NCI-H1092 (cell line): ENCODE results near the gene KCNK1.

Source experiments
- DNase-seq: peaks from one replicate; lab custom pipeline; 2025; lab: John Stamatoyannopoulos, UW

The KCNK1 gene

DNA sequence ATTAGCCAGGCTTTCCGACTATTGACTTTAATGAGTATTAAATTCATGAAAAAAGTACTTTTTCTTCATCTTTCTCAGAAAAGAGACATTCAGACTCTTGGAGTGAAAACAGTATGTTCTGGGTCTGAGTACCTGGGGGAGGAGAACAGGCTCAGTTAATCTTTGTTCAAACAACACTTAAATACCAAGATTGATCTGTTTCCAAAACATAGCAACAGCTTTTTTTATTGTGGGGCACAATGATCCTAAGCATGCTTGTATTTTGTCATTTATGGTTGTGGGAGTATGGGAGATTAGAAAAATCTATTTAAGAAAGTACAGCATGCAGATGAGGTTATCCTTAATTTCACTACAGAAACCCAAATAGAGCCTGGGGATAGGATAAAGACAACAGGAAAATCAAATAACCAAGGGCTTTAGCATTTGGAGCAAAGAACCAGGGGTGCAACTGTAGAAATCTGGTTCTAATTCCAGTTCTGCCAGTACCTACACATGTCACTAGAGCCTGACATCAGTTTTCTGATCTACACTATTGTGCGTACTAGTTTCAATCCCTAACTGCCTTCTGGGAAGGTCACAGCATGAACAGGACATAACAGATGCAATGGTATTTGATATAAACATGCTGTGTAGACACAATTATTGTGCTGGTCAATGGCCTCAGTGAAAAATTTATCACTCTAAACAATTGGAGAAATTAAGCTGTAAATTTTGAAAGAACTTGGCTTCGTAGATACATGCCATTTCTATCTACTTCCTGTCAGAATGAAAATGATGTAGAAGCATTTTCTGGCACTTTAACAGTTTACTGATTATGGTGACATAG lies 91.2 kb downstream of the KCNK1 start:
- no peak for DNase-seq

DNA sequence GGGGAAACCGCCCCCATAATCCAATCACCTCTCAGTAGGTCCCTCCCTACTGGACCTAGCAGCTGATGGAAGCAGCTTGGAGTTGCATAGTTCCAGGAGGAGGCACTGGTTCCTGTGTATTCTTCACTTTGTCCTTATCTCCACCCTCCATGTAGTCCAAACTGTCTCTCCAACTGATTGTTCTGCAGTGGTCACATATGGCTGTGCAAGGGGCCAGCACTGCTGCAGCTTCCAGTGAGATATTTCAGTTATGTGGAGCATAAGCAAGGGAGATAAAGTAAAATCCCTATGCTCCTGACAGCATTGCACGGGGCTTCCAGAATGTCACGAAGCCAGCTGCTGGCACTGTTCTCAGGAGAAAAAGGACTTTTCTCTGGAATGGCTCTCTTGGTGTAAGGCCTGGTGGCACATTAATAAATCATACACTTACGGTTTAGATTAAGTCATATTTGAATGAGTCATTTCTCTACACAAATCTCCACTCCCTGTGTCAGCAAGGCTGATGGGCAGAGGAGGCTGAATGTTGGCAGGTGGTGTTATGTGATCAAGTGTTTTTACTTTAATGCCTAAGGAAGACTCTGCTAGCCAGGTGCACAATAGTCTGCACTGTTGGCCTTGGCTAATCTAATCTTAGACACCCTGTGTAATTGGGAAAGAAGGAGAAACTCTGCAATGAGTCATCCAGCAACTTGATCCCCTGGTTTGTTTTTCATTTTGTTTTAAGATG lies 93.4 kb downstream of the KCNK1 start:
- no peak for DNase-seq

DNA sequence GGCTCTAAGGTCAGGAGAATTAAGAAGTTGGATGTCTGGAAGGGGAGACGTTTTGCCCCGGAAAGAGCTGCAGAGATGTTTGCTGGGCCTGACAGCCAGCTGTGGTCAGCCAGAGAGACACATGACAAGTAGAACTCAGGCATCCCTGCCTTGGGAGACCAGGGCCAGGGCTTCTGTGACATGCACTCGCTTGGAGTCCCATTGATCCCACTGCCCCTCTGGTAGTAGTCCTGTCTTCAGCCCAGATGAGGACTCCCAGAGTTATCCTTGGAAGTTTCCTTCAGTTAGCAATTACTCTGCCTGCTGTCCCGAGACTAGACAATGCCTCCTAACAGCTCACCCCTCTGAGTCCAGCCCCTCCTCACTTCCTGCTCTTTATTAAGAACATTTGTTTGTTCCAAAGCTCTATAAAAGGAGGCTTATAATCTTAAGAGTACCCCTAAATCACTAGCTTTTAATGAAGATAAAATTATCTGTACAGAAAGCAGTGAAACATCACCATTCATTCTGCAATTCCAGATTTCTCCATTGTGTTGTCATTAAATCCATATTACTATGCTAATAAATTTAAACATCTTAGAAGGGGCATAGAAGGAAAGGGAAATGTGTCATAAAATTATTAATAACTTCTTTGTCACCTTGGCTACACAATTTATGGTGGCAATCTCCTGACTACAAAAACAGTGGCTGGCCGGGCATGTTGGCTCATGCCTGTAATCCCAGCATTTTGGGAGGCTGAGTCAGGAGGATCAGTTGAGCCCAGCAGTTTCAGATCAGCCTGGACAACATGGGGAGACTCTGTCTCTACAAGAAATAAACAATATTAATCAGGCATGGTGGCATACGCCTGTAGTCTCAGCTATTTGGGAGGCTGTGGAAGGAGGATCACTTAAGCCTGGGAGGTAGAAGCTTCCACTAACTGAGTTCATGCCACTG lies 94.2 kb downstream of the KCNK1 start:
- no peak for DNase-seq

DNA sequence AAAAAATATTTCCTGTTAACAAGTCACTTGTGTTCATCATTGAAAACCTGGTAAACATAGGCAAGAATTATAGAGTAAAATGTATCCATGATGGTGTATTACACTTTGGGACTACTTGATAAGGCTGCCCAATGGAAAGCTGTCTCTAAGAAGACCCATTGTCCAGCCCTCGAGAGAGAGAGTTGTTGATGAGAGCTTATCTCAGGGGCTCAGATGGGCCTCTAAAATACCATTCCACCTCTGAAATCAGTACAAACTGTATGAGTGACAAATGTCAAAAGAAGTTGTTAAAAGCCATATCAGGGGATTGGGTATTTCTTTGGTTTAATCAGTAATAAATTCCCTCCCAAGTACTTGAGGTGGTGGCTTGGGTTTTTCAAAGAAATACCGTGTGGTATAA lies 96.1 kb downstream of the KCNK1 start:
- no peak for DNase-seq

DNA sequence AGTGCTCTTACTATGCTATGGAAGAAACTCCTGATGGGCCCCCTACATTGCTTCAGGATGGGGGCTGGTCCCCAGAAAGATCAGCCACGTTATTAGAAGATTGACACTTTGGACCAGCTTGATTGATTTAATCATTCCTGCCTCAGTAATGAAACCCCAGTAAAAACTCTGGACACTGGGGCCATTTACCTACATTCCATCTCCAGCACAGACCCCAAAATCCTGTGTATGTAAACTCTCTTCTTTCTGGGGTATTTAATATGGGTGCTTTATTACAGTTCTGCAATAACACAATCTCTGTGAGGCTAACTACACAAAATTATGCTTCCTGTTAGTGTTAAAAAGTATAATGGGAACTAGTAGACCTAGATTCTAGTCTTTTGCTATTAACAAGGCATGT lies 96.6 kb downstream of the KCNK1 start:
- no peak for DNase-seq

DNA sequence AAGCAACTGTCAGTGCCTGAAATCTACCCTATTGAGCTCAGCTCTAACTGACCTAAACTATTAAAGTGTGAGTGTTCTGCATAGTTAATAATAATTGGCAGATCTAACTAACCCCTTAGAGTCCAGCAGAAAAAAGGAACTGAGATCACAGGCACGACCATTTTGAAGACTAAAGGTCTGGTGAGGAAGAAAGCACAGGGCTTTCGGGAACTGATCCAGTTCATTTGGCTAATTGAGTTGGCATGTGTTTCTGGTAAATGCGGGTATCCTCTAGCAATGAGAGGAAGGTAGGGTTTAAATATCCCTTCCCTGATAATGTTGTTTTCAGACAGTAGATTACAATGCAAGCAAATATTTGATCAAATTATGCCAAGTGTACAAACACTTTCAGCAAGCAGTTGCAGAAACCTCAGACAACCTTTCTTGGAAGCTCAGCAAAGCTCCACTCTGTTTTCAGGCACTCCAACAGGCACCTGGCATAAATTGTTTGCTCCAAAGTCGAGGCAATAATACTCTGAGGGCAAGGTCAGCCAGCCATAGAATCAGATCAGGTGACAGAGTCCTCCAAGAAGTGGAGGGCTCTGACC lies 100.8 kb downstream of the KCNK1 start:
- peak; percentile 92 for DNase-seq

DNA sequence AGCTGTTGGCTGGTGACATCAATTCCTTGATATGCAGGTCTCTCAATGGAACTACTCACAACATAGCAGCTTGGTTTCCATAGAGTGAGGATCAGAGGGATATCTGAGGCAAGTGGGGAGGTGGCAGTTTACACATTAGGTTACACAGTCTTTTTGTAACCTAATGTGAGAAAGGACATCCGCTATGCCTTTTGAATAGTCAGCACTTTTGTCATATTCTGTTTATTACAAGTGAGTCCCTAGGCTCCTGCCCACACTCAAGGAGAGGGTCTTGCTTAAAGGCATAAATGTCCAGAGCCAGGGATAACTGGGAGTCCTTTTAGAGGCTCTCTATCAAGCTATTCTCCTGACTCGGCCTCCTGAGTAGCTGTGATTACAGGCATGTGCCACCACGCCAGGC lies 104.2 kb downstream of the KCNK1 start:
- DNase-seq = no peak

DNA sequence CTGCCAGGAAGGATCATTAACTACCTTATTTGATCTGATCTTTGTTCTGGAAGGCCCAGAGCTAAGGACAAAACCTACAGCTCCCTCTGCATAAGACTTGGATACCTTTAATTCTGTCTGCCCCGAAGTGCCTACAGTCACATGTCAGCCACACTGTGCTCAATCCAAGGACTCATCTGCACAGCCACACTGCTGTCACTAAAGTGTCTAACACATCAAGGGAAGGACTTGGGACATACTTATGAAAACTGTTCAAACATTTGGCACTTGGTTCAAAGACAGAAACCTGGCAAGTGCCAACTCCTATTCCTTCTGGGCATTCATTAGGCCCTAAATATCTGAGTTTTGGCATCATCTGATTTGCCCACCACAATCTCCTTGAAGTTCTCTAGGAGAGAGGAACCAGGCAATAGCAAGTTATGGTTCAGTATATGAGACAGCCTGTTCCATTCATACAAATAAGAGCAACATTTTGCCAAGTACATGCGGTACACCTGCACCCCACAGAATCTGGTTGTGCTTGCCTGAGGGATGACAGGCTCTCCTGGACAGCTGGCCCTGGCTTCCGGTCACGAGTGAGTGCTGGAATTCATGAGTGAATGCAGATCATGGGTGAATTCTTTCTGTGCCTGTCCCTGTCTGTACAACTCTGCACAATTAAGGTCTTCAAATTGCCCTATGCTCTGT lies 105.9 kb downstream of the KCNK1 start:
- DNase-seq = no peak

DNA sequence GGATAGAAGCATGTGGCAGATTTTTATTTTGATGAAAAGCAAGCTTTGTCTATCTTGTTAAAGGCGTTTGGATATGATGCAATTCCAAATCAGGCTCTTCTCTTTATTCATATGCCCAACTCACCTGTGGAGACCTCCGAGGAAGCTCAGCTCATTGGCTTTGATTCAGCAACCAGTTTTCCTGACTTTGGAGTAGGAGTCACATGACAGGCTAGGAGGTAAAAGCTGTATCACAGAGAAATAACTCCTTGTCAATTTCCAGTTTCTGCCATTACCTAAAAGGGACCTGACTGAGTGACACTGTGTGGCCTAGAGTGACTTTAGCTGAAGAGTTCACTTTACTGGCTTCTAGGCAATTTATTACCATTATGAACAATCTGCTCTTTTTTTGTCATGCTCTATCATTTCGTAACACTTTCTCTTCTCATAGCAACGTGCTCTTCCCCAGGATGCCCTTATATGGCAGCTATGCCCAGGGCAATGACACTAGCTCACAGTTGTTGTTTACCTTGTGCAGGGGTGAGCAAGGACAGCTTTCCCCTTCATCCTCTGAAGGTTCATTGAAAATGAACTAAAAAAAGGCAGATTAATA lies 107.2 kb downstream of the KCNK1 start:
- DNase-seq = no peak
